GM23248 (cell line): ENCODE data around the gene TYW5. TPM values are rescaled to one million over a fixed set of nuclear protein-coding genes. Genes with fewer than 3 reads are reported as not detected.

Source experiments
- DNase-seq: peaks from one replicate; pipeline ENCODE4 v3.0.0-alpha.2; 2015
- H2AFZ ChIP-seq: fragments of 200-600 bp; sonication (generic); 2 replicates; pipeline ENCODE4 v1.6.1; 2016; ENCODE audit warnings: antibody characterized with exemption
- H3F3A ChIP-seq: fragments of 200-600 bp; sonication (generic); 2 replicates; pipeline ENCODE4 v1.6.1; 2016; ENCODE audit warnings: mild to moderate bottlenecking, antibody characterized with exemption, mixed run types; ENCODE audit not compliant: insufficient read depth
- H3K27ac ChIP-seq: fragments of 200-600 bp; sonication (generic); 2 replicates; pipeline ENCODE4 v1.5.1; 2016; ENCODE audit warnings: mild to moderate bottlenecking
- H3K27me3 ChIP-seq: fragments of 200-600 bp; sonication (generic); replicated peaks from 2 replicates; pipeline ENCODE4 v1.6.1; 2016; ENCODE audit warnings: mild to moderate bottlenecking; ENCODE audit not compliant: insufficient read depth
- H3K36me3 ChIP-seq: fragments of 200-600 bp; sonication (generic); 2 replicates; pipeline ENCODE4 v1.6.1; 2016; ENCODE audit warnings: low read depth, mild to moderate bottlenecking
- H3K4me1 ChIP-seq: fragments of 200-600 bp; sonication (generic); 2 replicates; pipeline ENCODE4 v1.6.1; 2016; ENCODE audit warnings: mild to moderate bottlenecking; ENCODE audit not compliant: insufficient read depth
- H3K4me2 ChIP-seq: fragments of 200-600 bp; sonication (generic); one replicate; pipeline ENCODE4 v1.6.1; 2016; ENCODE audit warnings: mild to moderate bottlenecking; ENCODE audit not compliant: unreplicated experiment
- H3K4me3 ChIP-seq: fragments of 200-600 bp; sonication (generic); 2 replicates; pipeline ENCODE4 v1.5.1; 2016; ENCODE audit warnings: mild to moderate bottlenecking
- H3K79me2 ChIP-seq: fragments of 200-600 bp; sonication (generic); 2 replicates; pipeline ENCODE4 v1.6.1; 2016; ENCODE audit warnings: mild to moderate bottlenecking; ENCODE audit not compliant: insufficient read depth
- H3K9ac ChIP-seq: fragments of 200-600 bp; sonication (generic); 2 replicates; pipeline ENCODE4 v1.6.1; 2016; ENCODE audit warnings: mild to moderate bottlenecking
- H3K9me2 ChIP-seq: fragments of 200-600 bp; sonication (generic); 2 replicates; pipeline ENCODE4 v1.6.1; 2016; ENCODE audit warnings: mixed run types, mild to moderate bottlenecking, moderate library complexity; ENCODE audit not compliant: insufficient read depth
- H3K9me3 ChIP-seq: fragments of 200-600 bp; sonication (generic); one replicate; pipeline ENCODE4 v1.6.1; 2017; ENCODE audit warnings: low read depth
- H4K20me1 ChIP-seq: fragments of 200-600 bp; sonication (generic); 2 replicates; pipeline ENCODE4 v1.6.0; 2016; ENCODE audit not compliant: insufficient read depth
- EZH2 ChIP-seq: fragments of 200-600 bp; sonication (generic); IDR thresholded peaks from 2 replicates; pipeline ENCODE4 v1.6.1; 2018; ENCODE audit warnings: antibody characterized with exemption, mild to moderate bottlenecking; ENCODE audit not compliant: insufficient read depth, poor library complexity, severe bottlenecking
- EZH2phosphoT487 ChIP-seq: fragments of 200-600 bp; sonication (generic); IDR thresholded peaks from 2 replicates; pipeline ENCODE4 v1.6.1; 2018; ENCODE audit warnings: antibody characterized with exemption, moderate library complexity, mild to moderate bottlenecking, low read depth; ENCODE audit not compliant: insufficient read depth
- WGBS, 2 experiments: methylation state at CpG; one replicate each; pipeline ENCODE4 v1.1.6; 2015 to 2017; ENCODE audit warnings: low lambda C conversion rate in 2 of 2, low coverage in 1 of 2; ENCODE audit errors: missing lambda C conversion rate in 2 of 2; 5-methylcytosine and 5-hydroxymethylcytosine counted together
- in situ Hi-C: fragments of 300-500 bp; cut with MboI; formaldehyde crosslinking; loops from 2 replicates; pipeline ENCODE4 v1.15.0; 2020
- polyA plus RNA-seq: library from polyadenylated mRNA; unstranded; fragments of >200 nt; fragmentation: Nextera tagmentation; extraction: Ambion mirVana; gene quantifications from 2 replicates; pipeline ENCODE4 v1.2.1, GENCODE V29; 2016
- total RNA-seq: library from RNA; depleted of rRNA; stranded (reverse); fragments of >200 nt; shearing (Covaris generic); gene quantifications from 2 replicates; pipeline ENCODE4 v1.2.3, GENCODE V29; 2014; rRNA removed

The TYW5 gene
- total RNA-seq (5.3 and 6.6 TPM in 2 replicates), polyA plus RNA-seq (7.0 TPM in 2 replicates)

DNA sequence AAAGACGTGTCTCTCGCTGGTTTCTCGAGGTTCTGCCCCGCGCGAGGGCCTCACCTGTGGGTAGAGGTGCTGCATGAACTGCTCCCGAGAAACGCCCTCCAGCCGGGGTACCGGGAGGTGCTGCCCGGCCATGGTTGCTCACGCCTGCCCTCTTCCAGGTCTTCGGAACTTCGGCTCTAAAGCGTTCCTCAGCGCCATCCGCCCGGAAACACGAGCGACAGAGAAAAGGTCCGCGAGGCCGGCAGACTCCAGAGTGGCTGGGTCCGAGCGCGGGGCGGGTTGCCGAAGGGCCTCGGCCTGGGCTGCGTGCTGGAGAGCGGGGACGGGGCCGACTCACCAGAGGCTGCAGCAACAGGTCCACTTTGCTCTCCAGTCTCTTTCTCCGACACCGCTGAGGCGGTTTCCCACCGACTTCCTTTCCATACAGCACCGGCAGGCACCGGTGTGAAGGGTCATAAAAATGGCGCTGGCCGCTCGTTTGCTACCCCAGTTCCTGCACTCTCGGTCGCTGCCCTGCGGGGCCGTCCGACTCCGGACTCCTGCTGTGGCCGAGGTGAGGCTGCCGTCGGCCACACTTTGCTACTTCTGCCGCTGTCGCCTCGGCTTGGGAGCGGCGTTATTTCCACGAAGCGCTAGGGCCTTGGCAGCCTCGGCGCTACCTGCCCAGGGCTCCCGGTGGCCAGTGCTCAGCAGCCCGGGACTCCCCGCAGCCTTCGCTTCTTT, at the start of gene TYW5, which contains the start of gene MAIP1:
TSS of gene TYW5 (minus strand) at position 153 of the 723 bp plus-strand sequence. CDS start at position 132, 21 bp downstream.
TSS of gene MAIP1 (plus strand) at position 244 of the 723 bp plus-strand sequence. CDS start at position 461, 217 bp downstream.
- peak within 1 kb of the TSS; percentile 90 for H3K27ac ChIP-seq
- in situ Hi-C loops, result loop anchor here (25.0 kb wide), 1 partner anchor 907 kb away; the partner anchor contains the start of gene CLK1
- peaks cover 20% of the 10 kb centered on the region for H3K4me1 ChIP-seq
- no peaks in the 10 kb centered on the region for H3F3A ChIP-seq
- peak within 1 kb of the TSS; percentile 95 for H3K9ac ChIP-seq
- no peaks in the 10 kb centered on the region for H3K27me3 ChIP-seq
- no peaks in the 10 kb centered on the region for H3K9me3 ChIP-seq
- H3K79me2 ChIP-seq, result peaks cover 87% of the 10 kb centered on the region
- WGBS, 2 experiments, result 0 to 1% methylated on average over 64 of the region's 64 CpGs
- DNase-seq, result peak; percentile 92
- H4K20me1 ChIP-seq, result no peaks in the 10 kb centered on the region
- H3K4me2 ChIP-seq, result peak within 1 kb of the TSS; percentile 92
- peak within 1 kb of the TSS; percentile 95 for H2AFZ ChIP-seq
- H3K4me3 ChIP-seq, result peak within 1 kb of the TSS; percentile 97
- peaks cover 17% of the 10 kb centered on the region for H3K36me3 ChIP-seq
- TF ChIP-seq EZH2 (no peak), EZH2phosphoT487 (no peak)
- no peaks in the 10 kb centered on the region for H3K9me2 ChIP-seq

GRCh38 chr2:200003444-200003843, 48.2 kb upstream of the TYW5 start:
- Histone ChIP-seq H3F3A (no peaks in the 10 kb centered on the region), H3K4me3 (no peak overlapping the region), H3K79me2 (no peaks in the 10 kb centered on the region), H3K4me2 (no peak overlapping the region), H3K36me3 (no peaks in the 10 kb centered on the region), H4K20me1 (no peaks in the 10 kb centered on the region), H3K9me3 (no peaks in the 10 kb centered on the region), H3K9ac (no peak overlapping the region), H3K27ac (no peak overlapping the region), H2AFZ (no peak overlapping the region), H3K4me1 (no peaks in the 10 kb centered on the region), H3K27me3 (no peaks in the 10 kb centered on the region), H3K9me2 (no peaks in the 10 kb centered on the region)
- 82 to 85% methylated on average over 1 of the region's 1 CpG for WGBS, 2 experiments
- in situ Hi-C loops, result no loop called here
- no peak for TF ChIP-seq EZH2
- no peak for TF ChIP-seq EZH2phosphoT487
- peak; percentile 11 for DNase-seq

GRCh38 chr2:200000444-200001163, 45.3 kb upstream of the TYW5 start:
- DNase-seq, result no peak
- Histone ChIP-seq H3K36me3 (no peaks in the 10 kb centered on the region), H4K20me1 (no peaks in the 10 kb centered on the region), H3K4me3 (no peak overlapping the region), H3K27ac (no peak overlapping the region), H3K9me2 (no peaks in the 10 kb centered on the region), H2AFZ (no peak overlapping the region), H3K9ac (no peak overlapping the region), H3K9me3 (no peaks in the 10 kb centered on the region), H3K27me3 (no peaks in the 10 kb centered on the region), H3K79me2 (no peaks in the 10 kb centered on the region), H3K4me1 (no peaks in the 10 kb centered on the region), H3K4me2 (no peak overlapping the region), H3F3A (no peaks in the 10 kb centered on the region)
- 34 to 56% methylated on average over 2 of the region's 2 CpGs for WGBS, 2 experiments
- in situ Hi-C loops, result no loop called here
- TF ChIP-seq EZH2, result no peak
- no peak for TF ChIP-seq EZH2phosphoT487

- no peak overlapping the region for H2AFZ ChIP-seq
- WGBS, 2 experiments, result 78% methylated on average over 4 of the region's 4 CpGs
- no peaks in the 10 kb centered on the region for H3K79me2 ChIP-seq
- no peaks in the 10 kb centered on the region for H3K9me3 ChIP-seq
- TF ChIP-seq EZH2phosphoT487 (no peak), EZH2 (no peak)
- H3K27me3 ChIP-seq, result no peaks in the 10 kb centered on the region
- DNase-seq, result peak; percentile 7
- H3K4me1 ChIP-seq, result no peaks in the 10 kb centered on the region
- no peak overlapping the region for H3K4me2 ChIP-seq
- in situ Hi-C loops, result loop anchor here (10.0 kb wide), 1 partner anchor 306 kb away; the partner anchor contains the start of gene SPATS2L
- H4K20me1 ChIP-seq, result no peaks in the 10 kb centered on the region
- no peak overlapping the region for H3K27ac ChIP-seq
- no peaks in the 10 kb centered on the region for H3K36me3 ChIP-seq
- no peaks in the 10 kb centered on the region for H3K9me2 ChIP-seq
- H3K4me3 ChIP-seq, result no peak overlapping the region
- no peak overlapping the region for H3K9ac ChIP-seq
- H3F3A ChIP-seq, result no peaks in the 10 kb centered on the region
Measured at GRCh38 chr2:199999166-199999565, 43.9 kb upstream of the TYW5 start.
